OCI-LY3 (cell line): Measurements from ENCODE around the gene GPR63.

Source experiments
- CTCF ChIP-seq: fragments of 200-600, 300-600 bp; sonication (generic); IDR thresholded peaks from 2 replicates; pipeline ENCODE4 v1.5.1; 2014; ENCODE audit warnings: antibody characterized with exemption, low read length, low read depth
- EZH2phosphoT487 ChIP-seq: fragments of 200-600 bp; shearing (Covaris generic); IDR thresholded peaks from 2 replicates; pipeline ENCODE4 v1.6.1; 2018; ENCODE audit warnings: antibody characterized with exemption, mixed run types, low read depth

- no peak for TF ChIP-seq CTCF
- no peak for TF ChIP-seq EZH2phosphoT487
Observed at GRCh38 chr6:96816301-96816817, 20.9 kb downstream of the GPR63 start.
